ENCODE measurements around the gene KICS2. TPM values are rescaled to one million over a fixed set of nuclear protein-coding genes. Genes with fewer than 3 reads are reported as not detected.

KICS2 gene
- total RNA-seq, 1 experiment from 2014 or later: 12.1 TPM

- intact Hi-C loops (cut with micrococcal nuclease; ENCODE audit: unreplicated experiment): loop anchor here (10.0 kb wide), 3 partner anchors 151 to 579 kb away; partner anchors contain the start of gene XPOT
- POLR2A ChIA-PET (ENCODE audit: unreplicated experiment): no interaction called here
Observed at GRCh38 chr12:64253356-64253755, 31.3 kb upstream of the KICS2 start.

GRCh38 chr12:64252681-64253080 is 30.6 kb upstream of the KICS2 start:
- H3F3A ChIP-seq (ENCODE audit: insufficient read depth, low read depth): no peaks in the 10 kb centered on the region
- intact Hi-C loops (cut with micrococcal nuclease; ENCODE audit: unreplicated experiment): loop anchor here (10.0 kb wide), 3 partner anchors 152 to 578 kb away; partner anchors contain the start of gene XPOT
- H3K27ac ChIP-seq: no peak overlapping the region
- H3K27me3 ChIP-seq (ENCODE audit: insufficient read depth, low read depth): no peaks in the 10 kb centered on the region
- no peak for TF ChIP-seq EZH2 (IDR thresholded peaks at IDR 0.05; ENCODE audit: low read depth)
- no peak for TF ChIP-seq CTCF (conservative IDR thresholded peaks at IDR 0.05)
- H3K4me1 ChIP-seq (replicated peaks; ENCODE audit: insufficient read depth): no peaks in the 10 kb centered on the region
- H2AFZ ChIP-seq: no peak overlapping the region
- ChIA-PET POLR2A (ENCODE audit: unreplicated experiment) (no interaction called here), CTCF (no interaction called here)
- H4K20me1 ChIP-seq (ENCODE audit: insufficient read depth): no peaks in the 10 kb centered on the region
- DNase-seq: no peak
- no peak overlapping the region for H3K4me3 ChIP-seq
- no peaks in the 10 kb centered on the region for H3K9me2 ChIP-seq (ENCODE audit: insufficient read depth)
- no peaks in the 10 kb centered on the region for H3K9me3 ChIP-seq (ENCODE audit: insufficient read depth, low read depth)
- no TSS peak for BruUV-seq (replicated peaks)
- no peaks in the 10 kb centered on the region for H3K36me3 ChIP-seq (ENCODE audit: low read depth)
- no peaks in the 10 kb centered on the region for H3K79me2 ChIP-seq (ENCODE audit: low read depth)
- H3K4me2 ChIP-seq: no peak overlapping the region

More at GRCh38 chr12:64253356-64253755, 31.3 kb upstream of the KICS2 start:
- no peaks in the 10 kb centered on the region for H3K9me3 ChIP-seq (ENCODE audit: insufficient read depth, low read depth)
- H3F3A ChIP-seq (ENCODE audit: insufficient read depth, low read depth): no peaks in the 10 kb centered on the region
- H3K4me3 ChIP-seq: no peak overlapping the region
- CTCF ChIA-PET: no interaction called here
- H3K9me2 ChIP-seq (ENCODE audit: insufficient read depth): no peaks in the 10 kb centered on the region
- no peaks in the 10 kb centered on the region for H3K27me3 ChIP-seq (ENCODE audit: insufficient read depth, low read depth)
- no peak for TF ChIP-seq EZH2 (IDR thresholded peaks at IDR 0.05; ENCODE audit: low read depth)
- TF ChIP-seq CTCF (conservative IDR thresholded peaks at IDR 0.05): no peak
- H3K79me2 ChIP-seq (ENCODE audit: low read depth): no peaks in the 10 kb centered on the region
- no peak overlapping the region for H3K4me2 ChIP-seq
- no peaks in the 10 kb centered on the region for H3K36me3 ChIP-seq (ENCODE audit: low read depth)
- no peaks in the 10 kb centered on the region for H4K20me1 ChIP-seq (ENCODE audit: insufficient read depth)
- no peak overlapping the region for H3K27ac ChIP-seq
- no peak overlapping the region for H2AFZ ChIP-seq
- H3K4me1 ChIP-seq (replicated peaks; ENCODE audit: insufficient read depth): no peaks in the 10 kb centered on the region
- no peak for DNase-seq
- BruUV-seq (replicated peaks): no TSS peak

GRCh38 chr12:64243809-64244208 is 21.7 kb upstream of the KICS2 start:
- Histone ChIP-seq H3K4me2 (no peak overlapping the region), H3K36me3 (ENCODE audit: low read depth) (no peaks in the 10 kb centered on the region), H2AFZ (no peak overlapping the region), H3K9me2 (ENCODE audit: insufficient read depth) (no peaks in the 10 kb centered on the region; the same call in 1 of the 2 replicates), H3K9me3 (ENCODE audit: insufficient read depth, low read depth) (no peaks in the 10 kb centered on the region), H3K27ac (no peak overlapping the region), H3F3A (ENCODE audit: insufficient read depth, low read depth) (no peaks in the 10 kb centered on the region), H4K20me1 (ENCODE audit: insufficient read depth) (no peaks in the 10 kb centered on the region), H3K4me3 (no peak overlapping the region), H3K27me3 (ENCODE audit: insufficient read depth, low read depth) (no peaks in the 10 kb centered on the region), H3K79me2 (ENCODE audit: low read depth) (no peaks in the 10 kb centered on the region), H3K4me1 (replicated peaks; ENCODE audit: insufficient read depth) (no peaks in the 10 kb centered on the region)
- DNase-seq: no peak
- BruUV-seq (replicated peaks): no TSS peak
- no peak for TF ChIP-seq CTCF (conservative IDR thresholded peaks at IDR 0.05)
- no peak for TF ChIP-seq EZH2 (IDR thresholded peaks at IDR 0.05; ENCODE audit: low read depth)
- intact Hi-C loops (cut with micrococcal nuclease; ENCODE audit: unreplicated experiment): no loop called here
- POLR2A ChIA-PET (ENCODE audit: unreplicated experiment): interaction anchor here (0.6 kb wide), 1 partner anchor 9 kb away, joined by 43 read pairs; no protein-coding TSS in a partner anchor
- CTCF ChIA-PET: no interaction called here

Measured in PC-9 (cell line).